GM12873 (cell line): ENCODE measurements around the gene PLEKHG1.

Experiments
- CTCF ChIP-seq: IDR thresholded peaks from 2 replicates; pipeline ENCODE4 v1.5.1; 2012; ENCODE audit warnings: low read depth, mild to moderate bottlenecking, moderate library complexity, low read length, control low read depth; ENCODE audit not compliant: insufficient read depth; ENCODE audit errors: missing control alignments

Gene PLEKHG1

GRCh38 chr6:150625927-150626326, 26.2 kb downstream of the PLEKHG1 start:
- TF ChIP-seq CTCF: no peak

DNA sequence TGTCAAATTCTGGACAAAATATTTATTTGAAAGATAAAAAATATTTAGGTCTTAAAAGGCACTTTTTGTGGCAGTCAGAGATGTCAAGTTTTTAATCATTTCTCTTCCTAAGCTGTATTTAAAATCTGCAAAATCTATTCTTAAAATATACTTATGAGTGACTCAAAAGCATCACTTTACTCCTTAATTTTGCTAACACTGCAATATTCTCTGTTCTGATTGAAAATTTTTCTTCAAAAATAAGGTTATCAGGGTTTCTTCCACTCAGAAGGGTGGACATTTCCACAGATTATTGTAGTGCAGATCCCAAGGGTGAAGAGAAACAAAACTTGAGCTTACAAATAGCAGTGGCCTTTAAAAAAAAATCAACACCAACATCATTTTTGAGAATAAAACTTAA, 27.5 kb downstream of the PLEKHG1 start:
- no peak for TF ChIP-seq CTCF

DNA sequence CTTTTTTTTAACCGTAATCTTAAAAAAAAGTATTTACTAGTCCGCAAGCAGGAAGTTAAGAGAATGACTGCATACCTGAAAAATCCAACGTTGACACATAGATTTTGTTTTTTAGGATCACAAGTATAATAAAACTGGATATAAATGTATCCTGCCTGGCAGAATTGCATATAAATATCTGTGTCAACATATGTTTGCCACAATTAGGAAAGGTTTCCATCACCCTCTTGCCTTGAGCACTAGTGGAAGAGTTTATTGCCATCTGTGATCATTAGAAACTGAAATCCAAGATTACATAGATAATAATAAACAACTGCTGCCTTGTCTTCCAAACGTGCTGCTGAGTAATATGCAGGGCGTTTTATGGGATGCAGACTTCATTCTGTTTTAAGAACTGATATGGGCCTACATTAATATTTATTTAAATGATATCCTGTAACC, 27.9 kb downstream of the PLEKHG1 start:
- TF ChIP-seq CTCF: no peak

DNA sequence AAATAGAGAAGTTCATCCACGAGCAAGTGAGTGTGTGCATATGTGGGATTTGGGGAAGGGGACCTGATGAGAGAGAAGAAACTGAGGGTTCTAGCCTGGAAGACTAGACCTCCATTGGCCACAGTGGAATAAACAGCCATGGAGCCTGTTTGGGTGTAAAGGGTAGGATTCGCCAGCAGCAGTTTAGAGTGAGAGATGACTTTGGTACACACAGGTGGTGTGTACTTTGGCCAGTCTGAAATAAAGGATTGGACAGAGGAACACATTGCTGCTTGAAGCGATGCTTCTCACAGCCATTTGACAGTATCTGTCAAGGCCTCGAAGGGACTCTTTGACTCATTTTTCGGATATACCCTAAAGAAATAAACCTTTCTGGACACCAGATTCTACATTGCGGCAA, 29.2 kb downstream of the PLEKHG1 start:
- TF ChIP-seq CTCF: no peak

DNA sequence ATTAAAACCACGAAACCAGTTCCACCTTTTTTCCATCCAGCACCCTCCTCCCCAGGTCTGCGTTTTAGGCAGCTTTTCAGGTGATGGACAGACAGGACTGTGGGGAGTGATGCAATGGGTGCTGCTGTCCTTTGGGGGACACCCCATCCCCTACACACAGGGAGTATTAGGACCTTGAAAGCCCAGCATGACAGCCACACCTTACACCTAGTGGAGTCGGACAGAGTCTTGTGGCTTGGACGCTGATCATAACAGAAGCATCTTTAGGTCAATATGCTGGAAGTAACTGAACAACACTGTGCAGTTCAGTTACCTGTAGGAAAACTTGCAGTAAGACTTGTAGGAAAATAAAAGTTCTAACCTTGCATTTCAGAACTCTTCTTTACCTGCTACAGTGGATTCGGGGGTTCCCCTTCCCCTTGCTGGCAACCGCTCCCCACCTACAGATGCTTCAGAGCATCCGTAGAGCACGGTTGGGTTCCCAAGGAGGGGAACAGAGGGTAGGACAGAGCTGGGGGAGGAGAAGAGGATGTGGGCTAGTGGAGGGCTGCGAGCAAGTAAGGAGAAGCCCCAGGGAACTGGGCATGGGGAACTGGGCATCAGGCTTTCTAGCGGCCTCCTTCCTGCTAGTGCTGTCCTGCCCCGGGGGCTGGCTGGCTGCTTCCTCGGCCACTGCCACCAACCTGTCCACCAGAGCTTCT, 31.7 kb downstream of the PLEKHG1 start:
- no peak for TF ChIP-seq CTCF

- TF ChIP-seq CTCF: no peak
Measured at GRCh38 chr6:150631984-150632642, 32.4 kb downstream of the PLEKHG1 start.

GRCh38 chr6:150632785-150633485, 33.2 kb downstream of the PLEKHG1 start:
- no peak for TF ChIP-seq CTCF
